CD4-positive, alpha-beta T cell treated with Interleukin-21 for 1 hour (primary cell): ENCODE measurements around the gene HCCS.

ENCODE experiments used
- DNase-seq: peaks from one replicate; pipeline ENCODE4 v3.0.0-alpha.2; 2020

Gene HCCS

GRCh38 chrX:11124112-11124511 is 13.0 kb downstream of the HCCS start:
- DNase-seq: no peak

- no peak for DNase-seq
These were observed 13.9 kb downstream of the HCCS start for GRCh38 chrX:11125060-11125459.

GRCh38 chrX:11129534-11130105 is 18.5 kb downstream of the HCCS start:
- DNase-seq: no peak

GRCh38 chrX:11130136-11130535 is 19.0 kb downstream of the HCCS start:
- DNase-seq: no peak

GRCh38 chrX:11131146-11131545 is 20.0 kb downstream of the HCCS start:
- DNase-seq: no peak

- DNase-seq: no peak
These were observed 24.5 kb downstream of the HCCS start for GRCh38 chrX:11135564-11136185.

GRCh38 chrX:11137543-11138139 is 26.5 kb downstream of the HCCS start:
- peak; percentile 34 for DNase-seq

GRCh38 chrX:11138498-11139390 is 27.6 kb downstream of the HCCS start:
- DNase-seq: no peak

GRCh38 chrX:11143931-11144678 is 33.0 kb downstream of the HCCS start:
- peak; percentile 66 for DNase-seq

GRCh38 chrX:11146411-11146810 is 35.3 kb downstream of the HCCS start:
- DNase-seq: no peak

- no peak for DNase-seq
These were observed 37.3 kb downstream of the HCCS start for GRCh38 chrX:11148401-11148800.

- no peak for DNase-seq
These were observed 40.8 kb downstream of the HCCS start for GRCh38 chrX:11151799-11152559.

- DNase-seq: no peak
These were observed 48.0 kb downstream of the HCCS start for GRCh38 chrX:11159149-11159548.

- no peak for DNase-seq
These were observed 53.3 kb downstream of the HCCS start for GRCh38 chrX:11164433-11164832.

- no peak for DNase-seq
These were observed 60.8 kb downstream of the HCCS start for GRCh38 chrX:11171956-11172355.

GRCh38 chrX:11172415-11172814 is 61.3 kb downstream of the HCCS start:
- no peak for DNase-seq
